Glutamatergic neuron (in vitro differentiated cells): ENCODE results near the gene HYAL1. TPM values are rescaled to one million over a fixed set of nuclear protein-coding genes. Genes with fewer than 3 reads are reported as not detected.
A peak's percentile ranks its signal among the peaks of the same experiment; 100 is the strongest.

Experiments
- DNase-seq: peaks from one replicate; pipeline ENCODE4 v3.0.0; 2022
- H3K27ac Mint-ChIP-seq: one replicate; pipeline ENCODE4 v1.8.0; 2020; ENCODE audit warnings: mild to moderate bottlenecking, mixed read lengths, inconsistent platforms; ENCODE audit not compliant: unreplicated experiment
- H3K27me3 Mint-ChIP-seq: one replicate; pipeline ENCODE4 v1.8.0; 2020; ENCODE audit warnings: mild to moderate bottlenecking, moderate library complexity, mixed read lengths, inconsistent platforms; ENCODE audit not compliant: unreplicated experiment
- H3K36me3 Mint-ChIP-seq: one replicate; pipeline ENCODE4 v1.8.0; 2020; ENCODE audit warnings: mild to moderate bottlenecking, mixed read lengths, inconsistent platforms; ENCODE audit not compliant: unreplicated experiment
- H3K4me1 Mint-ChIP-seq: one replicate; pipeline ENCODE4 v1.8.0; 2020; ENCODE audit warnings: mild to moderate bottlenecking, low read depth, mixed read lengths, inconsistent platforms; ENCODE audit not compliant: unreplicated experiment
- H3K4me3 Mint-ChIP-seq: one replicate; pipeline ENCODE4 v1.8.0; 2020; ENCODE audit warnings: mild to moderate bottlenecking, mixed read lengths, inconsistent platforms; ENCODE audit not compliant: unreplicated experiment
- H3K9me3 Mint-ChIP-seq: one replicate; pipeline ENCODE4 v1.8.0; 2020; ENCODE audit warnings: mild to moderate bottlenecking, moderate library complexity, mixed read lengths, inconsistent platforms; ENCODE audit not compliant: unreplicated experiment
- total RNA-seq: library from RNA; stranded (reverse); fragmentation: NEBNext Ultra II Directional; extraction: Animal tissue kit (Norgen Biotek cat#: 25700); gene quantifications from one replicate; pipeline ENCODE4 v1.2.1, GENCODE V29; 2021; ENCODE audit not compliant: unreplicated experiment
- TF ChIP-seq, protein P1 (sequence below): fragments of 200-600 bp; sonication (generic); IDR thresholded peaks from one replicate; pipeline ENCODE4 v1.5.0; 2021; ENCODE audit not compliant: partially characterized antibody, unreplicated experiment

The HYAL1 gene
- total RNA-seq, 1 donor from 2014 or later, result 0.96 TPM

DNA sequence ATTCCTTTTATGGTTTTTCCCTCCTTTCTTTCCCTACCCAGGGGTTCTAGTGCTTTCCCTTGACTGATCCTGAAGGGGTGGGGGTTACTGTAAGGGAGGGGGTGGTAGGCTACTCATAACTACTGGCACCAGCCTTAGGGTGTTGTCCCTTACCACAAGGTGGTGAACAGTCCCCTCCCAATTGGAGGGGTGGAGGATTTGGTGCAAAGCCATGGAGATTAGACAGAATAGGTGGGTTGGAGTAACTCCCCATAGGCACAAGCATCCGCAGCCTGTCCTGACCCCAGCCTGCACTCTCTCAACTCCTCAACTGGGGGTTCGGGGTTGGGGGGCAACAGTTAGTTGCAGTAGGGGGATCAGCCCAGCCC, 21.7 kb upstream of the HYAL1 start:
- peaks cover 6% of the 10 kb centered on the region for H3K9me3 Mint-ChIP-seq
- H3K36me3 Mint-ChIP-seq, result no peaks in the 10 kb centered on the region
- H3K27me3 Mint-ChIP-seq, result peaks cover 8% of the 10 kb centered on the region
- peaks cover 10% of the 10 kb centered on the region for H3K4me1 Mint-ChIP-seq
- H3K27ac Mint-ChIP-seq, result no peak overlapping the region
- no peak overlapping the region for H3K4me3 Mint-ChIP-seq
- TF ChIP-seq, protein P1, sequence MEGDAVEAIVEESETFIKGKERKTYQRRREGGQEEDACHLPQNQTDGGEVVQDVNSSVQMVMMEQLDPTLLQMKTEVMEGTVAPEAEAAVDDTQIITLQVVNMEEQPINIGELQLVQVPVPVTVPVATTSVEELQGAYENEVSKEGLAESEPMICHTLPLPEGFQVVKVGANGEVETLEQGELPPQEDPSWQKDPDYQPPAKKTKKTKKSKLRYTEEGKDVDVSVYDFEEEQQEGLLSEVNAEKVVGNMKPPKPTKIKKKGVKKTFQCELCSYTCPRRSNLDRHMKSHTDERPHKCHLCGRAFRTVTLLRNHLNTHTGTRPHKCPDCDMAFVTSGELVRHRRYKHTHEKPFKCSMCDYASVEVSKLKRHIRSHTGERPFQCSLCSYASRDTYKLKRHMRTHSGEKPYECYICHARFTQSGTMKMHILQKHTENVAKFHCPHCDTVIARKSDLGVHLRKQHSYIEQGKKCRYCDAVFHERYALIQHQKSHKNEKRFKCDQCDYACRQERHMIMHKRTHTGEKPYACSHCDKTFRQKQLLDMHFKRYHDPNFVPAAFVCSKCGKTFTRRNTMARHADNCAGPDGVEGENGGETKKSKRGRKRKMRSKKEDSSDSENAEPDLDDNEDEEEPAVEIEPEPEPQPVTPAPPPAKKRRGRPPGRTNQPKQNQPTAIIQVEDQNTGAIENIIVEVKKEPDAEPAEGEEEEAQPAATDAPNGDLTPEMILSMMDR, result no peak
- DNase-seq, result no peak

DNA sequence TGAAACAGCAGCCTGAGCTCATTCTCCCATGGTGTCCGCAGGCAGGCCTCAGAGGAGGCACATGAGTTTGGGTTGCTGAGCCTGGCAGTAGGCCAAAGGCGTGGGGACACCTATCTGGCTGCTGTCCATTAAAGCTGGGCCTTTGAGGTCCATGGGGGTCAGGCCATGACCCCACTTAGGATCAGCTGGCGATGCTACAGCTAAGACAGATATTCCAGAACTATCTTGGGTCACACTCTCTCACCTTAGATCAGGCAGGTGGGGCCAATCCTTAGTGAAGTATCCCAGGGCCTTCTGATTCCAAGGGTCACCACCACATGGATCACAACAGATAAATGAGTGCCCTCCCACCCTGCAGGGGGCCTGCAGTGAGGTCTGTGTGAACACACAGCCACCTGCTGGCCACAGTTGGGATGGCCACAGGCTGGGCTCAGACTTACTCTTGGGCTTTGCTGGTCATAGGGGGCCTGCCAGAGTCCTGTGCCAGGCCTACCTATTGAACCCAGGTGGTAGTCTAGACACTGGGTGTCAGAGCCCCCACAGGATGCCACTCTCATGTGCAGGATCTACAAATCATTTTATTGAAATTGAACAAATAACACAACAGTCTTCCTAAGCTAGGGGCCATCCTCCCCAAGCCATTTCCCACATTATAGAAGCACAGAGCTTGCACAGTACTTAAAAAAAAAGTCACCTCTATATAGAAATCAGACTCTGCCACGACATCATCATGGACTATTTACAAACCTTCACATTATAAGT, 21.2 kb upstream of the HYAL1 start:
- TF ChIP-seq, protein P1, result peak; percentile 93
- Mint-ChIP-seq H3K4me1 (peaks cover 13% of the 10 kb centered on the region), H3K27me3 (peaks cover 8% of the 10 kb centered on the region), H3K27ac (no peak overlapping the region), H3K4me3 (no peak overlapping the region), H3K9me3 (peaks cover 6% of the 10 kb centered on the region), H3K36me3 (no peaks in the 10 kb centered on the region)
- DNase-seq, result peak; percentile 92

DNA sequence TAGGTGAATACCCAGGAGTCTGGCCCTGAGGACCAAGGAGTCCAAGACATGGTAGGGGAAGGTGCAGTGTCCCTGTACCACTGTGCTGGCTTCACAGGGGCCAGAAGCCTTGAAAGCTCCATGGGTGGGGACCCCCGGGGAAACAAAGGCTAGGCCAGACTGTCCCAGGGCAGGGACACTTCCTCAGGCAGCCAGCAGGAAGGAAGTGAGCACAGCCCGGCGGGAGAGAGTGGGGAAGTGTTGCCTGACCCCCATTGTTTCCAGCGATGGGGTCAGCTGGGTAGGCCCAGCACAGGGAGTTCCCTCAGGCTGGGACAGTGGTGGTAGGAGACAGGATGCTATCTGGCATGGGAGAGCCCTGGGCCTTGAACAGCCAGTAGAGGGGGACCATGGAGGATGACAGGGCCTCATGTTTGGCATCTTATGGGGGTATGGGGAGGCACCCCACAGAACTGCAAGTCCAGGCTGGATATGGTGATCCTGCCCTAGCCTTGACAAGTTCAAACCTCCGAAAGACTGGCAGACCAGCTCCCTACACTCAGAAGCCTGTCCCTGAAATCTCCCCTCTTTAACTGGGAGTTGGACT, 20.3 kb upstream of the HYAL1 start:
- Mint-ChIP-seq H3K9me3 (peaks cover 6% of the 10 kb centered on the region), H3K4me1 (peaks cover 17% of the 10 kb centered on the region), H3K36me3 (no peaks in the 10 kb centered on the region), H3K27ac (no peak overlapping the region), H3K4me3 (no peak overlapping the region), H3K27me3 (peaks cover 8% of the 10 kb centered on the region)
- TF ChIP-seq, protein P1, result no peak
- no peak for DNase-seq

DNA sequence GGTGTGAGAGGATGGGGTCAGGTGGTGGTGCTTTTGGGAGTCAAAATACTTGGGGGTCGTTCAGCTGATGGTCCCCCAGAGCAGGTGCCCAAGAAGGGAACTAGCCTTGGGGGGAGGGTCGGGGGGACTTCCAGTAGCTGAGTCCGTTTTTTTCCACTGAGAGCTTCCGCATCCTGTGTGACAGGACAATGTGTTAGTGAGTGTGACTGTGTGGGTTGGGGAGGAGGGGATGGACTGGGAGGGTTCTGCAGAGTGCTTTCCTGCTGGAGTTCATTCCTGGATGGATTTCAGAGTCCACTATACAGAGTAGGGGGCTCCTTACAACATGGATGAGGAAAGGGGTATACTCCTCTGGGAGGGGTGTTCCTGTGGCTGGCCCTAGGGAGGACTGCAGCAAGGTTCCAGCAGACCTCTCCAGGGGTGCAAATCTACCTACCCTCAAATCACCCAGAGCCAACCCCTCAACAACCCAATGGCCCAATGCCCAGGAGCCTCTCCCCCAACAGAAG, 19.8 kb upstream of the HYAL1 start:
- Mint-ChIP-seq H3K27ac (no peak overlapping the region), H3K4me3 (peak overlapping the region; percentile 38), H3K36me3 (no peaks in the 10 kb centered on the region), H3K9me3 (peaks cover 6% of the 10 kb centered on the region), H3K27me3 (peaks cover 8% of the 10 kb centered on the region), H3K4me1 (peaks cover 18% of the 10 kb centered on the region)
- no peak for DNase-seq
- TF ChIP-seq, protein P1, result no peak
